ENCODE data around the gene ZNG1B.
"Not testable (repeated sequence)": the region's sequence is repeated elsewhere in the genome, so short reads cannot be mapped to it uniquely, and the experiment has no call there.

DNA sequence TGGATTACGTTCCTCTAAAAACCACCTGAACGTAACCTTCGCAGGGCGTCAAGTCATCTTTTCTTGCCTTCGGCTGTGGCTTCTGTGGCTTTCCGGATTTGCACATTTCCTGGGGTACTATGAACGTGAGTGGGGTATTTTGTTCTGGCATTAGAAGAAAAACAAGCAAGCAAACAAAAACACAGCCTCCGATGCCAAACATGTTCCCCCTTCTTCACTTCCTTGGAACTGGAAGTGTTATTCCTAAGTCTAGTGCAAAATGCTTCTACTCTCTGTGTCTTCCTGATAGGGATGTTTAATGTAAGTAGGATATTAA is 63.2 kb downstream of the ZNG1B start:
- TF ChIP-seq POLR2AphosphoS5 (IDR thresholded peaks at IDR 0.05): not testable (repeated sequence)
- TF ChIP-seq, protein P1, sequence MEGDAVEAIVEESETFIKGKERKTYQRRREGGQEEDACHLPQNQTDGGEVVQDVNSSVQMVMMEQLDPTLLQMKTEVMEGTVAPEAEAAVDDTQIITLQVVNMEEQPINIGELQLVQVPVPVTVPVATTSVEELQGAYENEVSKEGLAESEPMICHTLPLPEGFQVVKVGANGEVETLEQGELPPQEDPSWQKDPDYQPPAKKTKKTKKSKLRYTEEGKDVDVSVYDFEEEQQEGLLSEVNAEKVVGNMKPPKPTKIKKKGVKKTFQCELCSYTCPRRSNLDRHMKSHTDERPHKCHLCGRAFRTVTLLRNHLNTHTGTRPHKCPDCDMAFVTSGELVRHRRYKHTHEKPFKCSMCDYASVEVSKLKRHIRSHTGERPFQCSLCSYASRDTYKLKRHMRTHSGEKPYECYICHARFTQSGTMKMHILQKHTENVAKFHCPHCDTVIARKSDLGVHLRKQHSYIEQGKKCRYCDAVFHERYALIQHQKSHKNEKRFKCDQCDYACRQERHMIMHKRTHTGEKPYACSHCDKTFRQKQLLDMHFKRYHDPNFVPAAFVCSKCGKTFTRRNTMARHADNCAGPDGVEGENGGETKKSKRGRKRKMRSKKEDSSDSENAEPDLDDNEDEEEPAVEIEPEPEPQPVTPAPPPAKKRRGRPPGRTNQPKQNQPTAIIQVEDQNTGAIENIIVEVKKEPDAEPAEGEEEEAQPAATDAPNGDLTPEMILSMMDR (IDR thresholded peaks at IDR 0.05): not testable (repeated sequence)
